Endothelial cell of umbilical vein (primary cell): Measurements from ENCODE around the gene DYNC2H1. TPM values are rescaled to one million over a fixed set of nuclear protein-coding genes. Genes with fewer than 3 reads are reported as not detected.

Experiments used
- BruUV-seq: library from RNA; stranded (reverse); fragments of 400-500 nt; replicated peaks from 2 replicates; lab custom pipeline; 2021; lab: Mats Ljungman, UMichigan
- CTCF ChIA-PET: fragments of 300-600, 350-600 bp; sonication (Branson Sonifier 250); formaldehyde crosslinking; loops from one replicate; lab custom pipeline; 2021; ENCODE audit warnings: antibody characterized with exemption, inconsistent platforms; lab: Charles Lee
- POLR2A ChIA-PET: fragments of 300-600, 350-600 bp; sonication (Branson Sonifier 250); formaldehyde crosslinking; loops from one replicate; lab custom pipeline; 2021; ENCODE audit warnings: antibody characterized with exemption, inconsistent platforms; lab: Charles Lee
- DNase-seq: peaks from one replicate; pipeline ENCODE4 v3.0.0-alpha.2; 2011; ENCODE audit warnings: low read depth, low spot score
- FAIRE-seq: peaks from 2 replicates; lab custom pipeline; 2011; peaks lifted over from hg19 to GRCh38; lab: Jason Lieb, UNC
- H2AFZ ChIP-seq: 2 replicates; pipeline ENCODE4 v1.6.0; 2012; ENCODE audit warnings: low read depth, low read length, control low read depth, inconsistent platforms
- H3K27ac ChIP-seq: 2 replicates; pipeline ENCODE4 v1.5.1; 2011; ENCODE audit warnings: low read depth, mild to moderate bottlenecking, control low read depth, low read length, moderate library complexity; ENCODE audit not compliant: insufficient read depth
- H3K27me3 ChIP-seq, 2 experiments: 2 replicates each; pipeline versions ENCODE4 v1.6.0 to v1.6.1; 2011; ENCODE audit warnings: low read length in 2 of 2, mixed read lengths in 1 of 2; ENCODE audit not compliant: control insufficient read depth in 2 of 2, insufficient read depth in 2 of 2
- H3K36me3 ChIP-seq, 2 experiments: 2 replicates in 1 of 2; 3 replicates in 1 of 2; pipeline ENCODE4 v1.5.1; 2011; ENCODE audit warnings: low read length in 2 of 2, mild to moderate bottlenecking in 1 of 2, moderate library complexity in 1 of 2; ENCODE audit not compliant: control insufficient read depth in 2 of 2, insufficient read depth in 2 of 2; ENCODE audit errors: extremely low read depth in 1 of 2
- H3K4me1 ChIP-seq: 3 replicates; pipeline ENCODE4 v1.5.1; 2011; ENCODE audit warnings: mild to moderate bottlenecking, low read length; ENCODE audit not compliant: control insufficient read depth, insufficient read depth; ENCODE audit errors: extremely low read depth
- H3K4me2 ChIP-seq: 2 replicates; pipeline ENCODE4 v1.6.1; 2011; ENCODE audit warnings: low read length, control low read depth, mixed read lengths; ENCODE audit not compliant: insufficient read depth
- H3K4me3 ChIP-seq, 3 experiments: fragments of 200-600 bp in 1 of 3; sonication (generic), shearing (Covaris generic) in 1 of 3; replicated peaks in 1 of 3; 2 replicates each; pipeline ENCODE4 v1.5.1; 2011 to 2016; ENCODE audit warnings: control low read depth in 3 of 3, low read length in 3 of 3, mild to moderate bottlenecking in 2 of 3, inconsistent platforms in 1 of 3, low read depth in 1 of 3, moderate library complexity in 1 of 3; ENCODE audit not compliant: insufficient read depth in 1 of 3
- H3K79me2 ChIP-seq: 2 replicates; pipeline ENCODE4 v1.6.0; 2012; ENCODE audit warnings: low read length, inconsistent platforms; ENCODE audit not compliant: control insufficient read depth, insufficient read depth
- H3K9ac ChIP-seq: replicated peaks from 2 replicates; pipeline ENCODE3; 2011; ENCODE audit warnings: low read length, control low read depth; ENCODE audit not compliant: insufficient read depth; ENCODE audit errors: extremely low read depth
- H3K9me1 ChIP-seq: replicated peaks from 3 replicates; pipeline ENCODE4 v1.6.0; 2011; ENCODE audit warnings: mild to moderate bottlenecking, low read length; ENCODE audit not compliant: control insufficient read depth, insufficient read depth; ENCODE audit errors: extremely low read depth
- H3K9me3 ChIP-seq: replicated peaks from 2 replicates; pipeline ENCODE4 v1.5.1; 2012; ENCODE audit warnings: low read length, inconsistent platforms; ENCODE audit not compliant: control insufficient read depth, insufficient read depth
- H4K20me1 ChIP-seq: replicated peaks from 2 replicates; pipeline ENCODE3; 2011; ENCODE audit warnings: mild to moderate bottlenecking, low read length; ENCODE audit not compliant: control insufficient read depth, insufficient read depth; ENCODE audit errors: extremely low read depth
- CTCF ChIP-seq, 2 donors: IDR thresholded peaks; 1 replicate in 1 of 2; 2 replicates in 1 of 2; pipeline ENCODE4 v1.5.1; 2011; ENCODE audit warnings: low read length in 2 of 2, mild to moderate bottlenecking in 2 of 2, moderate library complexity in 2 of 2, control low read depth in 1 of 2, inconsistent platforms in 1 of 2, low read depth in 1 of 2; ENCODE audit not compliant: insufficient read depth in 1 of 2; ENCODE audit errors: extremely low read depth in 1 of 2
- EZH2 ChIP-seq: IDR thresholded peaks from 2 replicates; pipeline ENCODE4 v1.6.1; 2012; ENCODE audit warnings: borderline replicate concordance, low read depth, mild to moderate bottlenecking, moderate library complexity, low read length, inconsistent platforms; ENCODE audit not compliant: severe bottlenecking
- FOS ChIP-seq: IDR thresholded peaks from 2 replicates; pipeline ENCODE4 v1.6.1; 2011; ENCODE audit warnings: mild to moderate bottlenecking, low read length, moderate library complexity, borderline replicate concordance; ENCODE audit not compliant: insufficient read depth
- GATA2 ChIP-seq: IDR thresholded peaks from 2 replicates; pipeline ENCODE4 v1.7.0; 2011; ENCODE audit warnings: low read depth, mild to moderate bottlenecking, moderate library complexity, mixed read lengths, low read length; ENCODE audit not compliant: insufficient read length, insufficient read depth
- JUN ChIP-seq: IDR thresholded peaks from 2 replicates; pipeline ENCODE4 v1.6.1; 2011; ENCODE audit warnings: borderline replicate concordance, low read depth; ENCODE audit not compliant: insufficient read length, insufficient read depth
- MAX ChIP-seq: IDR thresholded peaks from 2 replicates; pipeline ENCODE4 v1.6.1; 2011; ENCODE audit not compliant: insufficient read depth, insufficient read length
- MYC ChIP-seq: IDR thresholded peaks from one replicate; pipeline ENCODE4 v1.6.1; 2011; ENCODE audit warnings: mild to moderate bottlenecking, low read depth, low read length
- POLR2A ChIP-seq: IDR thresholded peaks from 2 replicates; pipeline ENCODE4 v1.6.1; 2012; ENCODE audit warnings: low read depth, mild to moderate bottlenecking, control low read depth, low read length
- POLR2AphosphoS5 ChIP-seq: IDR thresholded peaks from 2 replicates; pipeline ENCODE4 v1.6.1; 2012; ENCODE audit warnings: low read depth, mild to moderate bottlenecking, control low read depth, low read length, moderate library complexity; ENCODE audit not compliant: insufficient read depth
- dilution Hi-C: fragments of 300-500 bp; cut with MboI; formaldehyde crosslinking; loops from one replicate; pipeline ENCODE4 v1.15.0; 2019; ENCODE audit warnings: low sequenced_read_pairs; ENCODE audit not compliant: extremely low pct_ligation_motif_present
- intact Hi-C: fragments of 100-400 bp; cut with micrococcal nuclease; formaldehyde crosslinking; loops from one replicate; pipeline ENCODE4 v1.10.0; 2022
- polyA plus RNA-seq, 4 experiments: library from polyadenylated mRNA; depleted of rRNA in 3 of 4; stranded (reverse) in 3 of 4; unstranded in 1 of 4; fragments of >200 nt; gene quantifications; 2 replicates each; pipeline versions ENCODE4 v1.2.1 to v1.2.3, GENCODE V29; 2011 to 2012; ENCODE audit warnings: missing spikeins in 1 of 4
- total RNA-seq: library from RNA; stranded (reverse); gene quantifications from 2 replicates; pipeline ENCODE4 v1.2.3, GENCODE V29; 2021

DYNC2H1 gene
- total and polyA plus RNA-seq, 2 donors (not counting 3 experiments of a cell fraction or from before 2014, with no cell fraction given): 1.9 to 4.2 TPM

GRCh38 chr11:103453915-103454709 is 344.9 kb downstream of the DYNC2H1 start:
- Histone ChIP-seq H3K4me1 (no peaks in the 10 kb centered on the region), H3K9me1 (no peaks in the 10 kb centered on the region), H3K36me3 (no peaks in the 10 kb centered on the region), H3K27me3 (no peaks in the 10 kb centered on the region), H3K9ac (no peak overlapping the region), H3K9me3 (no peaks in the 10 kb centered on the region), H2AFZ (no peak overlapping the region), H3K4me2 (no peak overlapping the region), H3K4me3 (no peak overlapping the region), H3K27ac (no peak overlapping the region), H4K20me1 (no peaks in the 10 kb centered on the region), H3K79me2 (no peaks in the 10 kb centered on the region)
- no peak for TF ChIP-seq POLR2AphosphoS5
- TF ChIP-seq MAX: no peak
- no peak for TF ChIP-seq CTCF (IDR thresholded peaks at IDR 0.05; ENCODE audit: extremely low read depth in 1 of 2, insufficient read depth in 1 of 2, low read depth in 1 of 2, low read length in 2 of 2)
- no peak for TF ChIP-seq EZH2
- no peak for TF ChIP-seq FOS
- TF ChIP-seq MYC: no peak
- TF ChIP-seq GATA2: no peak
- TF ChIP-seq JUN: no peak
- TF ChIP-seq POLR2A: no peak
- FAIRE-seq: no peak
- dilution Hi-C loops (no loop called here), intact Hi-C loops (no loop called here)
- ChIA-PET CTCF (interaction anchor here (0.7 to 1.4 kb wide), 2 partner anchors 7 to 14 kb away, joined by 3 read pairs; no protein-coding TSS in a partner anchor), POLR2A (no interaction called here)
- DNase-seq: no peak
- BruUV-seq: no TSS peak
